ENCODE results near the gene CALN1.

The CALN1 gene

GRCh38 chr7:72267291-72267800, 144.8 kb downstream of the CALN1 start (continued):
- TF ChIP-seq ZSCAN18 (tag by site-specific recombination; IDR thresholded peaks at IDR 0.05) (no peak), INSM2 (tag by site-specific recombination; IDR thresholded peaks at IDR 0.05) (no peak), ZFP41 (tag by site-specific recombination; IDR thresholded peaks at IDR 0.05; ENCODE audit: borderline replicate concordance) (no peak), OSR2 (tag by site-specific recombination; IDR thresholded peaks at IDR 0.05) (no peak), ZNF24 (tag by site-specific recombination; IDR thresholded peaks at IDR 0.05) (no peak), EGR2 (tag by site-specific recombination; IDR thresholded peaks at IDR 0.05; ENCODE audit: low read depth) (no peak), ZNF391 (tag by site-specific recombination; IDR thresholded peaks at IDR 0.05; ENCODE audit: borderline replicate concordance, low read depth) (no peak), ZNF221 (tag by site-specific recombination; IDR thresholded peaks at IDR 0.05; ENCODE audit: borderline replicate concordance) (no peak), ZNF510 (tag by site-specific recombination; IDR thresholded peaks at IDR 0.05; ENCODE audit: insufficient replicate concordance) (no peak)

- POLR2A ChIA-PET, result no interaction called here
- H3K4me3 ChIP-seq (ENCODE audit: low read depth, low read length), result no peak overlapping the region
- CTCF ChIA-PET, result no interaction called here
- no peak for TF ChIP-seq ZNF660 (tag by site-specific recombination; IDR thresholded peaks at IDR 0.05)
- no peak for TF ChIP-seq ZNF580 (tag by site-specific recombination; IDR thresholded peaks at IDR 0.05)
- no peak for TF ChIP-seq ZNF426 (tag by site-specific recombination; IDR thresholded peaks at IDR 0.05)
- TF ChIP-seq HOXC10 (CRISPR knock-in tag; IDR thresholded peaks at IDR 0.05), result no peak
- no peak for TF ChIP-seq ZNF37A (tag by site-specific recombination; IDR thresholded peaks at IDR 0.05)
- TF ChIP-seq PRDM10 (tag by site-specific recombination; IDR thresholded peaks at IDR 0.05), result no peak
- TF ChIP-seq ZSCAN5A (tag by site-specific recombination; IDR thresholded peaks at IDR 0.05), result no peak
- TF ChIP-seq ZNF423 (tag by site-specific recombination; IDR thresholded peaks at IDR 0.05), result no peak
- TF ChIP-seq ZNF561 (tag by site-specific recombination; IDR thresholded peaks at IDR 0.05; ENCODE audit: borderline replicate concordance), result no peak
- no peak for TF ChIP-seq ZNF530 (tag by site-specific recombination; IDR thresholded peaks at IDR 0.05; ENCODE audit: low read depth)
- TF ChIP-seq GLI2 (tag by site-specific recombination; IDR thresholded peaks at IDR 0.05; ENCODE audit: borderline replicate concordance, low read depth), result no peak
- TF ChIP-seq ZNF366 (tag by site-specific recombination; conservative IDR thresholded peaks at IDR 0.05), result no peak
- TF ChIP-seq ZNF768 (tag by site-specific recombination; IDR thresholded peaks at IDR 0.05), result no peak
- no peak for TF ChIP-seq ZNF280C (tag by site-specific recombination; IDR thresholded peaks at IDR 0.05)
- no peak for TF ChIP-seq OSR2 (tag by site-specific recombination; IDR thresholded peaks at IDR 0.05)
- no peak for TF ChIP-seq ZNF221 (tag by site-specific recombination; IDR thresholded peaks at IDR 0.05; ENCODE audit: borderline replicate concordance)
These were observed 145.4 kb downstream of the CALN1 start for GRCh38 chr7:72266771-72267170.

More at GRCh38 chr7:72266771-72267170, 145.4 kb downstream of the CALN1 start:
- no peaks in the 10 kb centered on the region for H3K4me1 ChIP-seq (ENCODE audit: control insufficient read depth, insufficient read depth, low read length)
- no peak overlapping the region for H3K27ac ChIP-seq (ENCODE audit: extremely low read depth, low read depth, low read length)
- H3K36me3 ChIP-seq (ENCODE audit: control insufficient read depth in 2 of 2, insufficient read depth in 1 of 2, low read length in 2 of 2), result no peaks in the 10 kb centered on the region
- H3K9me3 ChIP-seq (ENCODE audit: control insufficient read depth, insufficient read depth, low read depth, low read length), result no peaks in the 10 kb centered on the region
